GM20431 (cell line): ENCODE data around the gene CHST5.
"Not testable (repeated sequence)": the region's sequence is repeated elsewhere in the genome, so short reads cannot be mapped to it uniquely, and the experiment has no call there.

ENCODE experiments used
- in situ Hi-C: fragments of 300-500 bp; cut with MseI, MboI; formaldehyde crosslinking; loops from one replicate; pipeline ENCODE4 v1.15.0; 2020; ENCODE audit warnings: low sequenced_read_pairs; ENCODE audit not compliant: unreplicated experiment

Gene CHST5

GRCh38 chr16:75555213-75555706 is 19.4 kb upstream of the CHST5 start:
- in situ Hi-C loops = no loop called here

- in situ Hi-C loops = no loop called here
Observed at GRCh38 chr16:75552951-75553350, 17.0 kb upstream of the CHST5 start.

- in situ Hi-C loops = no loop called here
Observed at GRCh38 chr16:75550211-75550662, 14.3 kb upstream of the CHST5 start.

GRCh38 chr16:75548456-75548855 is 12.5 kb upstream of the CHST5 start:
- in situ Hi-C loops = not testable (repeated sequence)

GRCh38 chr16:75546293-75546692 is 10.4 kb upstream of the CHST5 start:
- in situ Hi-C loops = no loop called here

- in situ Hi-C loops = not testable (repeated sequence)
Observed at GRCh38 chr16:75545879-75546278, 10.0 kb upstream of the CHST5 start.

- in situ Hi-C loops = not testable (repeated sequence)
Observed at GRCh38 chr16:75542462-75542861, 6.6 kb upstream of the CHST5 start.

GRCh38 chr16:75541236-75541635 is 5.3 kb upstream of the CHST5 start:
- in situ Hi-C loops = no loop called here

- in situ Hi-C loops = not testable (repeated sequence)
Observed at GRCh38 chr16:75538882-75539565, 3.1 kb upstream of the CHST5 start.

- in situ Hi-C loops = no loop called here
Observed at GRCh38 chr16:75537776-75538175, 1.9 kb upstream of the CHST5 start.

- in situ Hi-C loops = no loop called here
Observed at GRCh38 chr16:75535211-75535843, 581 bp downstream of the CHST5 start.

- in situ Hi-C loops = no loop called here
Observed at GRCh38 chr16:75534560-75535205, 1.2 kb downstream of the CHST5 start.

GRCh38 chr16:75532791-75533190 is 3.1 kb downstream of the CHST5 start:
- in situ Hi-C loops = no loop called here

GRCh38 chr16:75532142-75532765 is 3.7 kb downstream of the CHST5 start:
- in situ Hi-C loops = no loop called here

- in situ Hi-C loops = no loop called here
Observed at GRCh38 chr16:75529959-75530358, 5.9 kb downstream of the CHST5 start.

GRCh38 chr16:75529056-75529905 is 6.6 kb downstream of the CHST5 start:
- in situ Hi-C loops = no loop called here

- in situ Hi-C loops = no loop called here
Observed at GRCh38 chr16:75527825-75528299, 8.0 kb downstream of the CHST5 start.

- in situ Hi-C loops = no loop called here
Observed at GRCh38 chr16:75526032-75526790, 9.7 kb downstream of the CHST5 start.

GRCh38 chr16:75519175-75519574 is 16.7 kb downstream of the CHST5 start:
- in situ Hi-C loops = no loop called here
